Measurements from ENCODE around the gene PKHD1. TPM values are rescaled to one million over a fixed set of nuclear protein-coding genes. Genes with fewer than 3 reads are reported as not detected.

PKHD1 gene
- total RNA-seq (2022; extraction: Qiagen RNA extraction) = not detected in 5 replicates

GRCh38 chr6:52087498-52087999 is at the start of gene PKHD1:
PKHD1 (minus strand) TSS chr6:52087613; CDS start chr6:52084933, 2,680 bp downstream.

Other genes starting within 250 kb of the PKHD1 start
- gene IL17A, start 98.8 kb upstream of the PKHD1 start, total RNA-seq (2022; extraction: Qiagen RNA extraction) = not detected in 5 replicates
- gene IL17F, start 156.9 kb upstream of the PKHD1 start, total RNA-seq (2022; extraction: Qiagen RNA extraction) = not detected in 5 replicates
- 75.1 to 84.7 TPM (median 77.1 TPM) in 5 replicates for gene MCM3, start 197.1 kb upstream of the PKHD1 start, total RNA-seq (2022; extraction: Qiagen RNA extraction)